ENCODE measurements around the gene MAN1A2.
"Not testable (repeated sequence)": the region's sequence is repeated elsewhere in the genome, so short reads cannot be mapped to it uniquely, and the experiment has no call there.

MAN1A2 gene

GRCh38 chr1:117346206-117346928 is 20.9 kb upstream of the MAN1A2 start:
- DNase-seq (ENCODE audit: low read depth) = peak; percentile 26

DNA sequence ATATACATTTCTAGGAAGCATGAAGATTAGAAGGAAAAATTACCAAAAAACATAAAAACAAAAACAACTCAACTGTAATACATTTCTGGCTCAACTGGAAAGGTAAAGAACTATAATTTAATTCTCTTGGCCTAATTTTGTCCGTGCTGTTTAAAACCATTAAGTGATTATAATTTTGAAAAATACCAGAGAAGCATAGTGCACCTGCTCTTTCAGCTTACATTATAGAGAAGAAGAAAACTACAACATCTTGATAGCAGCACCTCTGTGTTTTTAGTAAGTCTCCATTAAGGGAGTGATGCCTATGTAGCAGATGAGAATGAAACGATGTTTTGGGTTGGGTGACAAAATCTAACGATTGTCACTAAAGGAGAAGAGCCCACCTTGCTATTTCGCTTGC is 19.3 kb upstream of the MAN1A2 start:
- DNase-seq (ENCODE audit: low read depth) = no peak
- TF ChIP-seq, protein P1, sequence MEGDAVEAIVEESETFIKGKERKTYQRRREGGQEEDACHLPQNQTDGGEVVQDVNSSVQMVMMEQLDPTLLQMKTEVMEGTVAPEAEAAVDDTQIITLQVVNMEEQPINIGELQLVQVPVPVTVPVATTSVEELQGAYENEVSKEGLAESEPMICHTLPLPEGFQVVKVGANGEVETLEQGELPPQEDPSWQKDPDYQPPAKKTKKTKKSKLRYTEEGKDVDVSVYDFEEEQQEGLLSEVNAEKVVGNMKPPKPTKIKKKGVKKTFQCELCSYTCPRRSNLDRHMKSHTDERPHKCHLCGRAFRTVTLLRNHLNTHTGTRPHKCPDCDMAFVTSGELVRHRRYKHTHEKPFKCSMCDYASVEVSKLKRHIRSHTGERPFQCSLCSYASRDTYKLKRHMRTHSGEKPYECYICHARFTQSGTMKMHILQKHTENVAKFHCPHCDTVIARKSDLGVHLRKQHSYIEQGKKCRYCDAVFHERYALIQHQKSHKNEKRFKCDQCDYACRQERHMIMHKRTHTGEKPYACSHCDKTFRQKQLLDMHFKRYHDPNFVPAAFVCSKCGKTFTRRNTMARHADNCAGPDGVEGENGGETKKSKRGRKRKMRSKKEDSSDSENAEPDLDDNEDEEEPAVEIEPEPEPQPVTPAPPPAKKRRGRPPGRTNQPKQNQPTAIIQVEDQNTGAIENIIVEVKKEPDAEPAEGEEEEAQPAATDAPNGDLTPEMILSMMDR (IDR thresholded peaks at IDR 0.05; ENCODE audit: low read length, missing control alignments) = no peak

More at GRCh38 chr1:117346206-117346928, 20.9 kb upstream of the MAN1A2 start:
- TF ChIP-seq, protein P1 (IDR thresholded peaks at IDR 0.05; ENCODE audit: low read length, missing control alignments) = no peak
- no peak overlapping the region for H3K4me3 ChIP-seq (replicated peaks; ENCODE audit: low read depth, low read length)

GRCh38 chr1:117352695-117353094 is 14.6 kb upstream of the MAN1A2 start:
- not testable (repeated sequence) for H3K4me3 ChIP-seq (replicated peaks; ENCODE audit: low read depth, low read length); DNase-seq (ENCODE audit: low read depth)

More for the DNA sequence above, 19.3 kb upstream of the MAN1A2 start:
- no peak overlapping the region for H3K4me3 ChIP-seq (replicated peaks; ENCODE audit: low read depth, low read length)

GRCh38 chr1:117357833-117358603 is 9.2 kb upstream of the MAN1A2 start:
- DNase-seq (ENCODE audit: low read depth) = not testable (repeated sequence)

GRCh38 chr1:117358604-117358887 is 8.7 kb upstream of the MAN1A2 start:
- DNase-seq (ENCODE audit: low read depth) = not testable (repeated sequence)

More at GRCh38 chr1:117357833-117358603, 9.2 kb upstream of the MAN1A2 start:
- H3K4me3 ChIP-seq (replicated peaks; ENCODE audit: low read depth, low read length) = not testable (repeated sequence)

DNA sequence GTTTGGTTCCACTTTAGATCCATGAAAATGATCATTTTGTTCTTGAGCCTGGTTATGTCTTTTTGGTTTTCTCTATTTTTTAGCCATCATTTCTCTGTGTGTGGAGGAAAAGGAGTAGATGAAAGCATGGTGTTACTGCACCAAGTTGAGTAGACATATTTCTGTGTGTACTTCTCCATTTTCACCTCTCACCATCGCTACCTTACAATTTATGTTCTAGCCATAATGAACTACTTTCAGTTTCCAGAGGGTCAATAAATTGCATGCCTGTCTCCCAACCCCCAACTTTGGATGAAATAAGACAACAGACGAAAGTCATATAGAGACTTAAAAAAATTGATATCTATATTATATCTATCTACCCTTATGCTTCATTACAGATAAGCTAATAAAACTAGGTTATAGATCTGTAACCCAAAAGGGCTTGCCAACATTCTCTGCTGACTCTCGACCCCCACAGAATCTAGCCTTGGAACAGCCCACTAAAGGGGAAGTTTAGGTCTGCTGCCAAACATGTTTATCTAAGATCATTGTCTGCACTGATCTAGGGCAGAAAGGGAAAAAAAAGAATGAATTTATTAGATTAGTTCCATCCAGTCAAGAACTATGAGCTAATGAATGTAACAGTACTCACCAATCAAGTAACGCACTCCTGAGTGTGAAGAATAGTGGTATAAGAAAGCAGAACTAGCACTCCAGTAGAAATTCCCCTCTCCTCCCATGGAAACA is 7.5 kb upstream of the MAN1A2 start:
- H3K4me3 ChIP-seq (replicated peaks; ENCODE audit: low read depth, low read length) = no peak overlapping the region
- TF ChIP-seq, protein P1 (IDR thresholded peaks at IDR 0.05; ENCODE audit: low read length, missing control alignments) = no peak
- no peak for DNase-seq (ENCODE audit: low read depth)

More at GRCh38 chr1:117358604-117358887, 8.7 kb upstream of the MAN1A2 start:
- not testable (repeated sequence) for H3K4me3 ChIP-seq (replicated peaks; ENCODE audit: low read depth, low read length)

DNA sequence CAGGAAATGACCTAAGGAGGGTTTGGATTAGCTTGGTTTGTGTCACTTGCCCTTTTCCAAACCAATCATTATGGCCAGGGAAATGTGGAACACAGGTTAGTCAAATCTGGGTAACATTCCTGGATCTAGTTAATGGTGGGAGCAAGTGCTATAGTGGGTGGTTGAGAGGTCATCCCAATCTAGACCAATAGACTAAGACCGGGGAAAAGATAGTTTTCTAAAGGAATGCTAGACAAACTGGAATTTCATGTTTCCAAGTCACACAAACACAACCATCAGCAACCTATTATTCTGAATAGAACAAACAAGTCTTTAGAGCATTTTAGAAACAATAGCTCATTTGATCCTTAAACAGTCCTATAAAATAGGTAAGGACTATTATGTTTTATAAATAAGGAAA is 4.3 kb upstream of the MAN1A2 start:
- no peak overlapping the region for H3K4me3 ChIP-seq (replicated peaks; ENCODE audit: low read depth, low read length)
- no peak for DNase-seq (ENCODE audit: low read depth)
- TF ChIP-seq, protein P1 (IDR thresholded peaks at IDR 0.05; ENCODE audit: low read length, missing control alignments) = no peak

- TF ChIP-seq, protein P1 (IDR thresholded peaks at IDR 0.05; ENCODE audit: low read length, missing control alignments) = no peak
- DNase-seq (ENCODE audit: low read depth) = no peak
- H3K4me3 ChIP-seq (replicated peaks; ENCODE audit: low read depth, low read length) = no peak overlapping the region
Observed at GRCh38 chr1:117363571-117364048, 3.6 kb upstream of the MAN1A2 start.

All from fibroblast of pulmonary artery (primary cell).